Right ventricle myocardium superior (tissue), 1 donor: Measurements from ENCODE around the gene MICAL3. TPM values are rescaled to one million over a fixed set of nuclear protein-coding genes. Genes with fewer than 3 reads are reported as not detected.

Experiments used
- ATAC-seq: fragments of 200-7000 bp; cut with Tn5 transposase; one replicate; pipeline ENCODE4 v1.9.1; 2020; ENCODE audit warnings: mild to moderate bottlenecking; ENCODE audit not compliant: poor library complexity
- DNase-seq: peaks from one replicate; pipeline ENCODE4 v3.0.0-alpha.2; 2020
- intact Hi-C: fragments of 100-400 bp; cut with DNase I; formaldehyde crosslinking; loops from one replicate; pipeline ENCODE4 v1.11.2; 2022
- total RNA-seq: library from RNA; stranded (reverse); fragmentation: NEBNext Ultra II Directional; extraction: Animal tissue kit (Norgen Biotek cat#: 25700); gene quantifications from one replicate; pipeline ENCODE4 v1.2.1, GENCODE V29; 2021
- donor health status: DM: no; HTN: yes; CAD: no; lungs with severe emphysema.

The MICAL3 gene
- total RNA-seq, 1 donor from 2014 or later: 78.9 TPM

DNA sequence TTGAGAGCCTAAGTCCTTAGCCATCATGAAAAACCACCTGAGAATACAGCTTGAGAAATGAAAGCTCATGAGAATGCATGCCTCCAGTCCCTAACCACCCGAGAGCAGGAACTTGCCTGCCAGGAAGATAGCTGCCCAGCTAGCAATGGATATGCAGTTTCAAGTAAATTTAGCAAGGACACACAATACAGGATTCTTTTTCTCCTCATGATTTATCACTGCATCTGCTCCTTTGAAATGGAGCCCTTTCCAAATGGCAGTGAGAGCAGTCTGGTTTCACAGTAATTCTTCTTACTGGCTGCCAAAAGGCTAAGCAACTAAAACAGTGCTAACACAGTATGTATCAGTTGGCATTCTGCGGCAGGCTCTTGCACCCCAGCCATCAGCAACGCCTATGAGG, 109.9 kb downstream of the MICAL3 start:
- intact Hi-C loops: loop anchor here (5.0 kb wide), 3 partner anchors 33 to 163 kb away; partner anchors contain the start of genes MICAL3 and PEX26
- DNase-seq (no peak), ATAC-seq (no peak)

DNA sequence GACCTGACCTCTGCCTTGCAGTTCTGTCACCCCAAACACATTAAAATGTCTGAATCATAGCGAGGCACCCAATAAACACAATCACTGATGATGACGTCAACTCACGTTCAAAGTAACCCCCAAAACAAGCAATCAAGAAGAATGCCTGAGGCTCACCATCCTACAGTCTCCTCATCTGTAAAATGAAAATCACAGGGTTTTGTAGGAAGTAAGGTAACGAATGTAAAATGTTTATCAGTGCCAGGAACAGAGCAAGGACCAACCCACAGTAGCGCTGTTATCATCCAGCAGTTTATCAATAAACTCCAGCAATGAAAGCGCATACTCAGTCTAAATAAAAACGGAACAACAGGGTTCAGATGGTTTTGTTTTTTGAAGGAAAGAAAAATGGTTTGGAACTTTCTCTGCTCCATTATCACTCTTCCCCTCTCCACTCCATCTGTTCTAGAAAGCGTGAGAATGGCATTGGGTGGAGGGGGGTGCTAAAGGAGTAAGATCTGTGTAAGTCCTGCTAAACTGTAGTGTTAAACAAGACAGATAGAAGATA, 110.5 kb downstream of the MICAL3 start:
- DNase-seq: no peak
- intact Hi-C loops: loop anchor here (5.0 kb wide), 3 partner anchors 33 to 163 kb away; partner anchors contain the start of genes MICAL3 and PEX26
- ATAC-seq: no peak

DNA sequence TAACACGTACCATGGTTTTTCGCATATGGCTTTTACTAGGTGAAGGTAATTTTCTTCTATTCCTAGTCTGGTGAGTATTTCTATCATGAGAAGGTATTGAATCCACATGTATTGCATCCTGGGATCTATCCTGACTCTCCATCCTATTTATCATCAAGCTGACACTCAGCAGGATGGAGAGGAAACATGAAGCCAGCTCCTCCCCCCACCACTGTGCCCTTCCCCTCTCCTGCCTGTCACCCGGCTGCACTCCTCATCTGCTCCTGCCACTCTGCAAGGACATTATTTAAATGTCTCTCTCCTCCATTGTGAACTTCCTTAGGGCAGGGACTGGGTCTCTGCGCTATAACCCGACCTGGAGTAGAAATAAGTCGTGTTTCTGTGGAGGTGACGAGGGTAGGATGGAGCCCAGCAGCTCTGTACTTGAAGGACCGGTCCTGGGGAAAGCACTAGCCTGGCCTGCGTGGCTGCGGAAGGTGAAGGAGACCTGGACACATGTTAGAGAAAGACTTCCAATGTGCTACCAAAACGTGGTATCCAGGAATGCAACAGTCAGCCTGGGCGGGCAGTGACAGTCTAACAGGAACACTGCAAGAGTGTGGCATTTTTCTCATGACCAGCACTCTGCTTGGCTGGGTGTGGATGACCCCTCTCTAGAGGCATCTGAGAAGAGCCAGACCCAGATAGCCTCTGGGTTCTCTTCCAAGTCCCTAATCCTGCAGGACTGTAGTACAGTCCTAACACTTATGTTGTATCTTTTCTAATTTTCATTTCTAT, 111.2 kb downstream of the MICAL3 start:
- DNase-seq (no peak), ATAC-seq (peak; percentile 13)
- intact Hi-C loops: loop anchor here (5.0 kb wide), 3 partner anchors 34 to 164 kb away; partner anchors contain the start of genes MICAL3 and PEX26

DNA sequence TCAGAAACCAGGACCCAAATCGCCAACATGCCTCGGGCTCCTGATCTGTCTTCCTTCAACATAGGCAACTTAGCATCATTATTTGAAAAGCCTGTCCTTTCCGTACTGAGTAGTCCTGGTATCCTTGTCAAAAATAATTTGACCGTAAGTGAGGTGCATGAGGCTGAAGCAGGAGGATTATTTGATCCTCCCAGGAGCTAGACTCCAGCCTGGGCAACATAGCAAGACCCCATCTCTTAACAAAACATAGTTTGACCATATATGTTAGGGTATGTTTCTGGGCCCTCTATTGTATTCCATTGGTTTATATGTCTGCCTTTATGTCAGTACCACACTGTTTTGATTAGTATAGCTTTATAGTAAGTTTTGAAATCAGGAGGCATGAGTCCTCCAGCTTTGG, 112.5 kb downstream of the MICAL3 start:
- intact Hi-C loops: loop anchor here (5.0 kb wide), 3 partner anchors 35 to 165 kb away; partner anchors contain the start of genes MICAL3 and PEX26

DNA sequence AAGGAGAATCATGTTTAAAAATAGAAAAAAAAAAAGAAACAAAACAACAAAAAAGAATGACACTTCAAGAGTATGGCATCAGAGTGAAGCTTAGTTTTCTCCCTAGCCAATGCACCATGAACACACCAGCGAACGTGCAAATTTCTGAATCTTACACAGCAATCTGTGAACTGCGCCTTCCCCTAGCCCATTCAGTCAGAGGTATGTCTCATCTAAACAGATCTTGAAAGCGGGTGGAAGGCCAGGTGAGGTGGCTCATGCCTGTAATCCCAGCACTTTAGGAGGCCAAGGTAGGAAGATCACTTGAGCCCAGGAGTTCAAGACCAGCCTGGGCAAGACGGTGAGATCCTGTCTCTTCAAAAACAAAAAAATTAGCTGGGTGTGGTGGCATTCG, 113.1 kb downstream of the MICAL3 start:
- peak; percentile 1 for ATAC-seq
- intact Hi-C loops: loop anchor here (5.0 kb wide), 3 partner anchors 36 to 166 kb away; partner anchors contain the start of genes MICAL3 and PEX26
- DNase-seq: no peak

More for the DNA sequence above, 112.5 kb downstream of the MICAL3 start:
- ATAC-seq (no peak), DNase-seq (no peak)

DNA sequence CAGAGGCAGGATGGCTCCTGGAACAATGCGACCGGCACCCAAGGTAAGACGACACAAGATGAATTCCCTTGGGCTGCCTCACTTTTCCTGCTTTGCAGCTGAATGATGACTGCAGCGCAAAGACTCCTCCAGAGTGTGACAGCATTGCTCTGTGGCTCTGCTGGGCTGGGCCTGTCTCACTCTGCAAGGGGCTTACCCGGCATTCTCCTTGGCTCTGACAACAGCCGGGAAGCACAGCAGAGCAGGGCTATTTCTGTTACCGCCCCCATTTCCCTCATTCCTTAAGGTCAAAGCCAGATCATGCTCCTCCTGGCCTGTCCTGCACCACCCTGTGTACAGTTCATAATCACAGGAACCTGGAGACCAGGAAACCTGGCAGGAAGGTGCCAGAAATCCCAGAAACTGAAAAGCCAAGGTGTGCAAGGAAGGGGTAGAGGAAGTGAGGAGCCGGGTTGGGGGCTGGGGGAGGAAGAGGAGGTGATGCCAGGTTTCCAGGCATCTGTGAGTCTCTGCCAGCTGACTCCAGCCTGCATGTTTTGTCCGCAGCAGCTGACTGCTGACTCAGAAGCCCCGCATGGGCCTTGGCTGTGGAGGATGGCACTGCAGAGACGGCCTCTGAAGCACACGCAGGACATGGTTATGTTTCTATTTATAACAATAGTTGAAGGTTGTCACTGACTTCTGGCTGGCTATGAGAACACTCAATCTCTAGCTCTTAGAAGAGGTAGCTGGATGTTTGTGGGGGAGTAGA, 113.6 kb downstream of the MICAL3 start:
- intact Hi-C loops: loop anchor here (5.0 kb wide), 3 partner anchors 37 to 167 kb away; partner anchors contain the start of genes MICAL3 and PEX26
- peak; percentile 86 for ATAC-seq
- peak; percentile 84 for DNase-seq

DNA sequence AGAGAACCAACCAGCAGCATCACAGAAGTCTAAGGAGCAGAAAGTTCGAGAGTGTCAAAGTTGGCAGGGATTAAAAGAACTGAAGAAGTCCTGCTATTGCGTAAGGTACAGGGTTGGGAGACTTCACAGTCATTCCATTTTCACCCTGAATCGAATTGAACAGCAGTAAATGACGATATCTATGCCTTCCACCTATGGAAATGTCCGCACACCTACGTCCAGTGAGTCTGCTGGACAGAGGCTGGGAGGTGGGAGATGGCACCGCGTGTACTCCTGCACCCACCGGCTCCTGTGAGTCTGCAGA, 116.7 kb downstream of the MICAL3 start:
- no peak for ATAC-seq
- DNase-seq: no peak
- intact Hi-C loops: loop anchor here (5.0 to 10.0 kb wide), 2 partner anchors 75 to 163 kb away; no protein-coding TSS in a partner anchor

DNA sequence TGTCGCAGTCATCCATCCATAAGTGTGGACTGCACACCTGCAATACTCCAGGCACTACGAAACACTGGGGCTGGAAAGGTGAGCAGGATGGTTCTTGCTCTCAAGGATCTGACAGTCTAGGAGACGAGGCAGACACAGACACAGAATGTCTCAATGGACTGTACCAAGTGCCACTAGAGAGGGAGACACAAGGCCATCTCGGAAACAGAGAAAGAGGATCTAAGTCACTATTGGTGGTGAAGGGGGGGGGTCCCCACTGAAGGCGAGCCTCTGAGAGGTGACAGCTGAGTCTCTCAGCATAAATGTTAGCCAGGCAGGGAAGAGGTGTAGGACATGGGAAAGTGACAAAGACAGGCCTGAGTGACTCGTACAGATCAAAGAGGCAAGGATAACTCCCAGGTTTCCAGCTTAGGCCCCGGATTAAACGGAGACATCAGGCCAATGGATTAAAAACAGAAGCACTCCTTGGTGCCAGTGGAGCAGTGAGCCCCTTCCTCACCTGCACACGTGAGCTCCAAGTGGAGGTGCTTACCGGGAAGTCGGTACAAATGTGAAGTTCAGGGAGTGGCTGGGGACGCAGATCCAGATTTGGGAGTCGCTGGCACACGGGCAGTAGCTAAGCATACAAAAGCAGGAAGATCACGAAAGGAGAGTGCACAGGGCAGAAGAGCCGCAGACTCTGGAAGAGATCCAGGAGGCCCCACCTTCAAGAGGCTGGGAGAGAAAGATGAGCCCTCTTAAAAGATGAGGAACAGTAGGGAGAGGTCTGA, 117.2 kb downstream of the MICAL3 start:
- ATAC-seq (no peak), DNase-seq (no peak)
- intact Hi-C loops: loop anchor here (5.0 to 10.0 kb wide), 2 partner anchors 75 to 162 kb away; no protein-coding TSS in a partner anchor

DNA sequence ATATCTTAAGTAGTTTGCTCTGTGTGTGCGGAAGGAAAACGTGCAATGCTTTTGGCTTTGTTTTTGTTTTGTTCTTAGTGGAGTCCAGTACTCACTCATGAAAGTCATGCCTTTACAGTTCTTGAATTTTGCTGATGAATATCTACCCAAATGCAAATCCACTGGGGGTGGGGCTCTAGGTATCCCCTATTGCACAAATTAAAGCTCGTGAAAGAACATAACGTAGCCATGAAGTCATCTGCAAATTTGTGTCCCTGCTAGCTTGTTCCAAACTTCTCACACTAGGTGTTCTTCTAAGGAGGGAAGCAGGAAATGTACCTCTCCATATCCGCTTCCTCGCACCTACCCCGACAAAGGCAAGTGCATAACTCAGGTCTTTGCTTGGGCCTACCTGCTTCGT, 118.9 kb downstream of the MICAL3 start:
- intact Hi-C loops: loop anchor here (5.0 to 10.0 kb wide), 2 partner anchors 73 to 161 kb away; no protein-coding TSS in a partner anchor
- DNase-seq (no peak), ATAC-seq (no peak)

DNA sequence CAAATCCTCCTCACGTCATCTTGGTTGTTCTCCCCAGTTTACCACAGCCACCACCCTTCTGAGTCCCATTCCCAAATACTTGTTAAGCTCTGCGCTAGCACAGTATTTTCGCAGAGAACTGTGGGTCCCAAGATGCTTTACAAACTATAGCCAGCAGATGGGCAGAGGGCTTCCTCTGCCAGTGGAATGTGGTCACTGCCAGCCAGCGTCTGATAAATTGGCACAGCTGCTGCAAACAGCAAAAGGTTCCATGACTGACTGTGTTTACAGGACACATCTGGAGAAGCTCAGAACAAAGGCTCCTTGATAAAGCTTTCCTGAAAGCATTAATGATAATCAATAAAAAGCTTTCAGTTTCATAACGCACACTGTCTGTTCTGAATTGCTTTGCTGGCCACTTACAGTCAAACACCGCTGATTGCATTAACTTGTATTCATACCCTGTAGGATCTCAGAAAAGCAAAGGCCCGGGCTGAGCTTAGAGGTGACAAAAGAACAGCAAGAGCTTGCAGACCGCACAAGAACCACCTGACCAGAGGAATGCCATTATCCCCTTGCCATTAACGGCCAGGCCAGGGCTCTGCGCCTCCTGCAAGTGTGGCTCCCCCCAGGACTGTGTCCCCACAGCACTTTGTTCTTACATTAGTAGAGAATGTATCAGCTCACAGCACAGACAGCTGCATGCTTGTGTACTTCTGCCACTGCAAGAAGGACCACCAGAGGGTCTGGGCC, 120.6 kb downstream of the MICAL3 start:
- DNase-seq (no peak), ATAC-seq (peak; percentile 74)
- intact Hi-C loops: loop anchor here (10.0 kb wide), 1 partner anchor 159 kb away; no protein-coding TSS in a partner anchor

DNA sequence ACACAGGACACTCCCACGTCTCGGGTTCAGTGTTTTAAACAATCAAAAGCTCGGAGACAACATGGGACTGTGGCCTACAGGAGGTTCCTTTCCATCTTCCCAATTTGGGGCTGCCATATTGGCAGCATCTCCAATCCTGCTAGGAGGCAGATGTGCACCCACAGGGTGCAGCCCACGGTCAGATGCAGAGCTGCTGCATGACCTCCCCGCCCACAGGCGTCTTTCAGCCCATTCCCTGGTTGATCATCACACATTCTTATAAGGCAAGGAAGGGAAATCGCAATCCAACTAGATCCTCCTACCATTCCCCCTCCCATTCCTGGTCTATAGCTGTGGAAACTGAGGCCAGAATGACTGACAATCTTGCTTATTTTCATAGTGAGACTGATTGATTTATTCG, 121.4 kb downstream of the MICAL3 start:
- DNase-seq (no peak), ATAC-seq (no peak)
- intact Hi-C loops: loop anchor here (10.0 kb wide), 1 partner anchor 158 kb away; no protein-coding TSS in a partner anchor

DNA sequence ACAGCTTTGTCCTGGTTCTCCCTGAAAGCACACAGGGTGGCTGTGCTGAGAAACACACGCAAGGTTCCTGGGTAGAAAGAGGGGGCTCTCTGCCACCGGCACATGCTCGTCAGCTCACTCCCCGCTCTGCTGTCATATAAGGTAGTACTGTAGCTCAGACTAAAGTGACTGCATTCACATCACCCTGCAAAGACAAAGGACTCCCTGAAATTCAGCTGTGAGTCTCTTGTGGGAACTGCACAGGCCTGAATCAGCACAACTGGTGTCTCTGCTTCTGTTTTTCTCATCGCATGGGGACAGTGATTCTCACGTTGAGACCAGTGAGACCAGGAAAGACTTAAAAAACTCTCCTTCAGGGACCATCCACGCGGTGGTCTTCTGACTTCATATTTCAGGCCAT, 126.0 kb downstream of the MICAL3 start:
- DNase-seq (no peak), ATAC-seq (no peak)
- intact Hi-C loops: loop anchor here (5.0 to 10.0 kb wide), 2 partner anchors 124 to 176 kb away; partner anchors contain the start of genes MICAL3 and PEX26

DNA sequence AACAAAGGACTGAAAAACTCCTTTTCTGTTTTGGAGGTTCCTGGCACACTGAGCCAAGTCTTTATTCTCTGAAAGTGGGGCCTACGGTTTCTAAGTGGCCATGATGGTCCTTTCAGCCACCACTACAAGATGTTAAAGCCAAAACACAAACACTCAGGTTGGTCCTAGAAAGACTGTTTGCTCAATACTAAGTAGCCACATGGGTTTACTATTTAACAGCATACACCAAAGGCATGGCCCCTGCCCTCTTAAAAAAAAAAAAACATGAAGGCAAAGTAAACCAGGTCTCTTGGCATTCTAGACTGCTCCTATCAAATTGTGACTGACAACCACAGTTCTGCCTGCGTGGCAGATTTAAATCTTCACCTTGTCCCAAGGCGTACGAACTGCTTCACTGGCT, 126.5 kb downstream of the MICAL3 start:
- intact Hi-C loops: loop anchor here (5.0 to 10.0 kb wide), 2 partner anchors 124 to 177 kb away; partner anchors contain the start of genes MICAL3 and PEX26
- ATAC-seq (no peak), DNase-seq (no peak)

DNA sequence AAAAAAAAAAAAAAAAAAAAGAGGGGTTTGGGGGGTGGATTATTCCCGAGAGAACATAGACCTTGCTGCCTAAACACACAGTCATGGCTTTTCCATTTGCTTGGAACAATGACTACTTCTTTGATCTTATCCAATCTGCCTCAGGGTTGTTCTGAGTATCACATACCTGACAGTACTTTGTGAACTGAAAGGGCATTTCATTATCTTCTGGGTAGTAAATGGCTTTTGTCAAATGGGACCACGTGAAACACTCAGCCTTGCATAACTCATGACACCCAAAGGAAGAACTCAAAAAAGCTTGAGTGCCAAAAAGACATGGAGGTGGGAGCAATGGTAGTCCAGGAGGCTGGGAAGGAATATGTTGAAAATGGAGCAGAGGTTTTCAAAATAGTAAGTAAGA, 126.9 kb downstream of the MICAL3 start:
- ATAC-seq (peak; percentile 32), DNase-seq (no peak)
- intact Hi-C loops: loop anchor here (5.0 to 10.0 kb wide), 2 partner anchors 125 to 177 kb away; partner anchors contain the start of genes MICAL3 and PEX26

DNA sequence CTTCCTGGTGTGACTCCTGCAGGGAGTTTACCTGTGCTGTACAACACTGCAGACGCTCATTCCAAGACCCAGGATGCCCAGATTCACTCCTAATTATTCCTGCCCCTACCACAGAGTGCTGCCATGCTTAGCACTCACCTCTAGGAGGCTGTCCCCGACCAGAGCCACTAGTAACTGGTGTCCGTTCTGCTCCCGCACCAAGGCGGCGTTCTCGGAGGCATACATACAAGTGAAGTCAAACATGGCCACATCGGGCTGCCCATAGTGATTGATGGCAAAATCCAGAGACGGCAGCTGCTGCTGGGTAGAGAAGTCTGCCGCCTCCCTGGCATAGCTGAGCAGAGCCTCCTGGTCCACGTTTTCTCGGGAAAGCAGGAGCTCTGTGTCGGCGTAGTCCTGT, 127.8 kb downstream of the MICAL3 start:
- ATAC-seq: peak; percentile 65
- intact Hi-C loops: loop anchor here (5.0 to 10.0 kb wide), 2 partner anchors 126 to 178 kb away; partner anchors contain the start of genes MICAL3 and PEX26
- peak; percentile 69 for DNase-seq

DNA sequence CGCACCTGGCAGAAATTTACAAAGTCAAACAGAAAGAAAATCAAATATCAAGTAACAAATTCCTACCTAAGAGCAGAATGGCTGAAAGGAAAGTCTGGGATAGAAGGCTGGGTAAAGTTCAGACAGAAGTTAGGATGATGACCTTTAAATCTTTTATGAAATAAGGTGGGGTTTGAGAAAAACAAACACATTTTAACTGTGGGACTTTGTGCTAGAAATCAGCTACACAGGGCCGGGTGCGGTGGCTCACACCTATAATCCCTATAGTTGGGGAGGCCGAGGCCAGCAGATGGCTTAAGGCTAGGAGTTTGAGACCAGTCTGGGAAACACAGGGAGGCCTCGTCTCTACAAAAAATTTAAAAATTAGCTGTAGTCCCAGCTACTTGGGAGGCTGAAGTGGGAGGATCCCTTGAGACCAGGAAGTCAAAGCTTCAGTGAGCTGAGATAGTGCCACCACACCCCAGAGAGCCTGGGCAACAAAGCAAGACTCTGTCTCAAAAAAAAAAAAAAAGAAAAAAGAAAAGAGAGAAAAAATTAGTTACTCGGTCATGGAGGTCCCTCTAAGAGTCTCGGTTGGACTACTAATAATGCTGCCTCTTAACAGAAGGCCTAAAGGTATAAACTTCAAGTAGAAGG, 130.3 kb downstream of the MICAL3 start:
- intact Hi-C loops: loop anchor here (10.0 kb wide), 1 partner anchor 181 kb away; the partner anchor contains the start of gene PEX26
- DNase-seq: no peak
- ATAC-seq: no peak

DNA sequence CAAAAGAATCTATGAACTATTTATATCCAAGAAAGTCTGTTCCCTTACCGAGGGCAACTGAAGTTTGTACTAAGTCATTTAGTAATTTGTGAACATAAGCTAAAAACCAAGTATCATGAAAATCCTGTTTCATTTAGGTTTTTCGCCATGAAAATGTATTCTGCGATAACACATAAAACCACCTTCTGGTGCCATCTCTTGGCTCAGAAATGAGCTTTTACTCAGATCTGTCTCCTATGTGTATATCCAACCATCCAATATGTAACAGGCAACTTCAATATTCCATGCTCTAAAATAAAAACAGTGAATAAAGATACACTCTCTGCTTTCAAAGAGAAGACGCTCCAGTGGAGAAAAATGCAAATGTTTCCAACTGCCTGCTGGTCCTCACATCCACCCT, 132.0 kb downstream of the MICAL3 start:
- intact Hi-C loops: loop anchor here (10.0 kb wide), 1 partner anchor 182 kb away; the partner anchor contains the start of gene PEX26
- no peak for DNase-seq
- ATAC-seq: no peak
